BJ (cell line): ENCODE data around the gene MEF2D. TPM values are rescaled to one million over a fixed set of nuclear protein-coding genes. Genes with fewer than 3 reads are reported as not detected.

Source experiments
- CTCF ChIA-PET: fragments of 350-600 bp; formaldehyde crosslinking; extraction: SDS; loops from one replicate; lab custom pipeline; 2021; ENCODE audit warnings: antibody characterized with exemption, inconsistent platforms; lab: Yijun Ruan, JAX
- POLR2A ChIA-PET: fragments of 300-600 bp; sonication (Branson Sonifier 250); formaldehyde crosslinking; extraction: SDS; loops from one replicate; lab custom pipeline; 2021; ENCODE audit warnings: antibody characterized with exemption; lab: Charles Lee
- DNase-seq: peaks from one replicate; pipeline ENCODE4 v3.0.0-alpha.2; 2011; ENCODE audit warnings: low read depth
- H3K27me3 ChIP-seq: 2 replicates; pipeline ENCODE4 v1.6.0; 2011; ENCODE audit warnings: low read length; ENCODE audit not compliant: control insufficient read depth, insufficient read depth
- H3K36me3 ChIP-seq: 2 replicates; pipeline ENCODE4 v1.5.1; 2011; ENCODE audit warnings: low read length; ENCODE audit not compliant: control insufficient read depth, insufficient read depth
- H3K4me3 ChIP-seq: 2 replicates; pipeline ENCODE4 v1.5.1; 2011; ENCODE audit warnings: low read depth, mild to moderate bottlenecking, control low read depth, low read length
- CTCF ChIP-seq: IDR thresholded peaks from 2 replicates; pipeline ENCODE4 v1.5.1; 2011; ENCODE audit warnings: low read depth, mild to moderate bottlenecking, control low read depth, inconsistent platforms, low read length, moderate library complexity; ENCODE audit not compliant: insufficient read depth
- polyA plus RNA-seq: library from polyadenylated mRNA; depleted of rRNA; stranded (reverse); fragments of >200 nt; gene quantifications from 2 replicates; pipeline ENCODE4 v1.2.3, GENCODE V29; 2011

MEF2D gene
- polyA plus RNA-seq, 1 experiment: 15.1 TPM

- TF ChIP-seq CTCF: no peak
- DNase-seq: no peak
- ChIA-PET POLR2A (no interaction called here), CTCF (interaction anchor here (0.7 to 6.4 kb wide), 4 partner anchors 9 to 178 kb away, joined by 3 to 38 read pairs (median 6); no protein-coding TSS in a partner anchor)
- H3K27me3 ChIP-seq: peaks cover 87% of the 10 kb centered on the region
- H3K4me3 ChIP-seq: no peak overlapping the region
- no peaks in the 10 kb centered on the region for H3K36me3 ChIP-seq
Observed at GRCh38 chr1:156437037-156437867, 63.3 kb downstream of the MEF2D start.

- no peak for TF ChIP-seq CTCF
- no peaks in the 10 kb centered on the region for H3K36me3 ChIP-seq
- H3K4me3 ChIP-seq: no peak overlapping the region
- no peak for DNase-seq
- CTCF ChIA-PET: interaction anchor here (0.7 to 6.4 kb wide), 6 partner anchors 9 to 191 kb away, joined by 3 to 38 read pairs (median 4); no protein-coding TSS in a partner anchor
- POLR2A ChIA-PET: no interaction called here
- peaks cover 81% of the 10 kb centered on the region for H3K27me3 ChIP-seq
Observed at GRCh38 chr1:156436141-156437036, 64.2 kb downstream of the MEF2D start.

GRCh38 chr1:156435545-156436140 lies 64.9 kb downstream of the MEF2D start:
- peaks cover 82% of the 10 kb centered on the region for H3K27me3 ChIP-seq
- H3K4me3 ChIP-seq: no peak overlapping the region; the same call in 1 of the 2 replicates
- no peak for TF ChIP-seq CTCF
- ChIA-PET CTCF (interaction anchor here (1.0 to 6.4 kb wide), 3 partner anchors 10 to 191 kb away, joined by 3 to 38 read pairs (median 4); no protein-coding TSS in a partner anchor), POLR2A (no interaction called here)
- H3K36me3 ChIP-seq: no peaks in the 10 kb centered on the region
- no peak for DNase-seq

GRCh38 chr1:156434989-156435544 lies 65.5 kb downstream of the MEF2D start:
- no peak for TF ChIP-seq CTCF
- DNase-seq: no peak
- Histone ChIP-seq H3K27me3 (peaks cover 84% of the 10 kb centered on the region), H3K36me3 (no peaks in the 10 kb centered on the region), H3K4me3 (no peak overlapping the region)
- ChIA-PET CTCF (interaction anchor here (0.9 to 6.4 kb wide), 5 partner anchors 11 to 192 kb away, joined by 3 to 42 read pairs (median 4); no protein-coding TSS in a partner anchor), POLR2A (no interaction called here)
